Measurements from ENCODE around the gene CDH16. TPM values are rescaled to one million over a fixed set of nuclear protein-coding genes. Genes with fewer than 3 reads are reported as not detected.

Gene CDH16
- total and polyA plus RNA-seq, 2 of the 13 experiments (the other 11 are each of a cell fraction or from before 2014, with no cell fraction given), result 2.7 to 3.9 TPM

- TF ChIP-seq, protein P1, sequence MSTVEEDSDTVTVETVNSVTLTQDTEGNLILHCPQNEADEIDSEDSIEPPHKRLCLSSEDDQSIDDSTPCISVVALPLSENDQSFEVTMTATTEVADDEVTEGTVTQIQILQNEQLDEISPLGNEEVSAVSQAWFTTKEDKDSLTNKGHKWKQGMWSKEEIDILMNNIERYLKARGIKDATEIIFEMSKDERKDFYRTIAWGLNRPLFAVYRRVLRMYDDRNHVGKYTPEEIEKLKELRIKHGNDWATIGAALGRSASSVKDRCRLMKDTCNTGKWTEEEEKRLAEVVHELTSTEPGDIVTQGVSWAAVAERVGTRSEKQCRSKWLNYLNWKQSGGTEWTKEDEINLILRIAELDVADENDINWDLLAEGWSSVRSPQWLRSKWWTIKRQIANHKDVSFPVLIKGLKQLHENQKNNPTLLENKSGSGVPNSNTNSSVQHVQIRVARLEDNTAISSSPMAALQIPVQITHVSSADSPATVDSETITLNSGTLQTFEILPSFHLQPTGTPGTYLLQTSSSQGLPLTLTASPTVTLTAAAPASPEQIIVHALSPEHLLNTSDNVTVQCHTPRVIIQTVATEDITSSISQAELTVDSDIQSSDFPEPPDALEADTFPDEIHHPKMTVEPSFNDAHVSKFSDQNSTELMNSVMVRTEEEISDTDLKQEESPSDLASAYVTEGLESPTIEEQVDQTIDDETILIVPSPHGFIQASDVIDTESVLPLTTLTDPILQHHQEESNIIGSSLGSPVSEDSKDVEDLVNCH (CRISPR knock-in tag; IDR thresholded peaks at IDR 0.05), result no peak
- TF ChIP-seq ZNF354B (CRISPR knock-in tag; IDR thresholded peaks at IDR 0.05) (no peak), JUNB (CRISPR knock-in tag; IDR thresholded peaks at IDR 0.05; ENCODE audit: borderline replicate concordance) (no peak), MLLT10 (CRISPR knock-in tag; IDR thresholded peaks at IDR 0.05) (no peak), CSRNP1 (CRISPR knock-in tag; IDR thresholded peaks at IDR 0.05) (no peak), NCOA2 (CRISPR knock-in tag; IDR thresholded peaks at IDR 0.05) (peak; percentile 93), WIZ (CRISPR knock-in tag; IDR thresholded peaks at IDR 0.05) (no peak), TSC22D2 (CRISPR knock-in tag; IDR thresholded peaks at IDR 0.05; ENCODE audit: borderline replicate concordance) (no peak; the same call in 1 of the 2 replicates), NFE2L1 (CRISPR knock-in tag; IDR thresholded peaks at IDR 0.05; ENCODE audit: borderline replicate concordance) (no peak), IKZF1 (IDR thresholded peaks at IDR 0.05) (no peak), NR2F6 (IDR thresholded peaks at IDR 0.05) (peak; percentile 79), NR2F6 (CRISPR knock-in tag; IDR thresholded peaks at IDR 0.05) (peak; percentile 87), ZNF562 (CRISPR knock-in tag; IDR thresholded peaks at IDR 0.05; ENCODE audit: borderline replicate concordance) (no peak), SNRNP70 (IDR thresholded peaks at IDR 0.05; ENCODE audit: low read depth, low read length) (no peak), RFXANK (CRISPR knock-in tag; IDR thresholded peaks at IDR 0.05) (no peak)
- TF ChIP-seq, protein P2, sequence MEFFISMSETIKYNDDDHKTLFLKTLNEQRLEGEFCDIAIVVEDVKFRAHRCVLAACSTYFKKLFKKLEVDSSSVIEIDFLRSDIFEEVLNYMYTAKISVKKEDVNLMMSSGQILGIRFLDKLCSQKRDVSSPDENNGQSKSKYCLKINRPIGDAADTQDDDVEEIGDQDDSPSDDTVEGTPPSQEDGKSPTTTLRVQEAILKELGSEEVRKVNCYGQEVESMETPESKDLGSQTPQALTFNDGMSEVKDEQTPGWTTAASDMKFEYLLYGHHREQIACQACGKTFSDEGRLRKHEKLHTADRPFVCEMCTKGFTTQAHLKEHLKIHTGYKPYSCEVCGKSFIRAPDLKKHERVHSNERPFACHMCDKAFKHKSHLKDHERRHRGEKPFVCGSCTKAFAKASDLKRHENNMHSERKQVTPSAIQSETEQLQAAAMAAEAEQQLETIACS (CRISPR knock-in tag; IDR thresholded peaks at IDR 0.05), result no peak
- TF ChIP-seq, protein P3, sequence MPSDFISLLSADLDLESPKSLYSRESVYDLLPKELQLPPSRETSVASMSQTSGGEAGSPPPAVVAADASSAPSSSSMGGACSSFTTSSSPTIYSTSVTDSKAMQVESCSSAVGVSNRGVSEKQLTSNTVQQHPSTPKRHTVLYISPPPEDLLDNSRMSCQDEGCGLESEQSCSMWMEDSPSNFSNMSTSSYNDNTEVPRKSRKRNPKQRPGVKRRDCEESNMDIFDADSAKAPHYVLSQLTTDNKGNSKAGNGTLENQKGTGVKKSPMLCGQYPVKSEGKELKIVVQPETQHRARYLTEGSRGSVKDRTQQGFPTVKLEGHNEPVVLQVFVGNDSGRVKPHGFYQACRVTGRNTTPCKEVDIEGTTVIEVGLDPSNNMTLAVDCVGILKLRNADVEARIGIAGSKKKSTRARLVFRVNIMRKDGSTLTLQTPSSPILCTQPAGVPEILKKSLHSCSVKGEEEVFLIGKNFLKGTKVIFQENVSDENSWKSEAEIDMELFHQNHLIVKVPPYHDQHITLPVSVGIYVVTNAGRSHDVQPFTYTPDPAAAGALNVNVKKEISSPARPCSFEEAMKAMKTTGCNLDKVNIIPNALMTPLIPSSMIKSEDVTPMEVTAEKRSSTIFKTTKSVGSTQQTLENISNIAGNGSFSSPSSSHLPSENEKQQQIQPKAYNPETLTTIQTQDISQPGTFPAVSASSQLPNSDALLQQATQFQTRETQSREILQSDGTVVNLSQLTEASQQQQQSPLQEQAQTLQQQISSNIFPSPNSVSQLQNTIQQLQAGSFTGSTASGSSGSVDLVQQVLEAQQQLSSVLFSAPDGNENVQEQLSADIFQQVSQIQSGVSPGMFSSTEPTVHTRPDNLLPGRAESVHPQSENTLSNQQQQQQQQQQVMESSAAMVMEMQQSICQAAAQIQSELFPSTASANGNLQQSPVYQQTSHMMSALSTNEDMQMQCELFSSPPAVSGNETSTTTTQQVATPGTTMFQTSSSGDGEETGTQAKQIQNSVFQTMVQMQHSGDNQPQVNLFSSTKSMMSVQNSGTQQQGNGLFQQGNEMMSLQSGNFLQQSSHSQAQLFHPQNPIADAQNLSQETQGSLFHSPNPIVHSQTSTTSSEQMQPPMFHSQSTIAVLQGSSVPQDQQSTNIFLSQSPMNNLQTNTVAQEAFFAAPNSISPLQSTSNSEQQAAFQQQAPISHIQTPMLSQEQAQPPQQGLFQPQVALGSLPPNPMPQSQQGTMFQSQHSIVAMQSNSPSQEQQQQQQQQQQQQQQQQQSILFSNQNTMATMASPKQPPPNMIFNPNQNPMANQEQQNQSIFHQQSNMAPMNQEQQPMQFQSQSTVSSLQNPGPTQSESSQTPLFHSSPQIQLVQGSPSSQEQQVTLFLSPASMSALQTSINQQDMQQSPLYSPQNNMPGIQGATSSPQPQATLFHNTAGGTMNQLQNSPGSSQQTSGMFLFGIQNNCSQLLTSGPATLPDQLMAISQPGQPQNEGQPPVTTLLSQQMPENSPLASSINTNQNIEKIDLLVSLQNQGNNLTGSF (CRISPR knock-in tag; IDR thresholded peaks at IDR 0.05), result no peak
- TF ChIP-seq, protein P4, sequence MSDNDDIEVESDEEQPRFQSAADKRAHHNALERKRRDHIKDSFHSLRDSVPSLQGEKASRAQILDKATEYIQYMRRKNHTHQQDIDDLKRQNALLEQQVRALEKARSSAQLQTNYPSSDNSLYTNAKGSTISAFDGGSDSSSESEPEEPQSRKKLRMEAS (IDR thresholded peaks at IDR 0.05), result peak; percentile 39; the same call in 1 of the 2 replicates
Measured at GRCh38 chr16:66904846-66905632, 13.6 kb downstream of the CDH16 start (continued).

Measured in HepG2 (cell line).